ENCODE results near the gene PLA2G2C. TPM values are rescaled to one million over a fixed set of nuclear protein-coding genes. Genes with fewer than 3 reads are reported as not detected.

PLA2G2C gene
- total and polyA plus RNA-seq, 2 of the 13 experiments (the other 11 are each of a cell fraction or from before 2014, with no cell fraction given), result not detected

- TF ChIP-seq AFF4 (CRISPR knock-in tag; IDR thresholded peaks at IDR 0.05) (no peak), KMT2A (CRISPR knock-in tag; IDR thresholded peaks at IDR 0.05) (no peak), ZNF644 (CRISPR knock-in tag; IDR thresholded peaks at IDR 0.05; ENCODE audit: low read depth) (no peak), CHD4 (IDR thresholded peaks at IDR 0.05; ENCODE audit: borderline replicate concordance, low read length) (no peak), ZNF781 (CRISPR knock-in tag; IDR thresholded peaks at IDR 0.05; ENCODE audit: borderline replicate concordance, not compliant biosample characterization) (no peak), CSRNP1 (CRISPR knock-in tag; IDR thresholded peaks at IDR 0.05) (no peak), ZNF17 (CRISPR knock-in tag; IDR thresholded peaks at IDR 0.05) (no peak), KAT7 (CRISPR knock-in tag; IDR thresholded peaks at IDR 0.05; ENCODE audit: borderline replicate concordance) (no peak), FOXO4 (CRISPR knock-in tag; conservative IDR thresholded peaks at IDR 0.05) (no peak), ZNF44 (CRISPR knock-in tag; IDR thresholded peaks at IDR 0.05) (0 out of 2 replicates have a peak, but pooled peaks have one; percentile 63), XRCC5 (optimal IDR thresholded peaks at IDR 0.05; ENCODE audit: low read length) (peak; percentile 31), ARHGAP35 (CRISPR knock-in tag; IDR thresholded peaks at IDR 0.05; ENCODE audit: borderline replicate concordance) (no peak), ZNF510 (CRISPR knock-in tag; IDR thresholded peaks at IDR 0.05; ENCODE audit: low read depth) (no peak), E2F1 (CRISPR knock-in tag; IDR thresholded peaks at IDR 0.05) (no peak), ZFP62 (CRISPR knock-in tag; IDR thresholded peaks at IDR 0.05) (no peak), CTCF (CRISPR knock-in tag; IDR thresholded peaks at IDR 0.05) (peak; percentile 68), ZNF619 (CRISPR knock-in tag; IDR thresholded peaks at IDR 0.05) (no peak)
Observed at GRCh38 chr1:20212685-20213331, 26.5 kb upstream of the PLA2G2C start (continued).

All from HepG2 (cell line).